Right lobe of liver (tissue), 6 donors: ENCODE results near the gene ADM. TPM values are rescaled to one million over a fixed set of nuclear protein-coding genes. Genes with fewer than 3 reads are reported as not detected.

Experiments used
- ATAC-seq, 4 donors: fragments of 200-7000 bp; cut with Tn5 transposase; one replicate each; pipeline ENCODE4 v1.9.1; 2020; ENCODE audit warnings: mild to moderate bottlenecking in 4 of 4, moderate library complexity in 4 of 4
- DNase-seq, 3 donors: peaks; one replicate each; pipeline ENCODE4 v3.0.0-alpha.2; 2020
- H3K27ac ChIP-seq, 3 donors: fragments of 200-600 bp; one replicate each; pipeline ENCODE4 v1.8.0; 2022
- H3K27me3 ChIP-seq, 2 donors: fragments of 200-600 bp; one replicate each; pipeline ENCODE4 v1.8.0; 2022
- H3K36me3 ChIP-seq, 4 donors: fragments of 200-600 bp; sonication (generic) in 1 of 4; one replicate each; pipeline versions ENCODE4 v1.5.1 to v1.8.0; 2017 to 2022; ENCODE audit warnings: control low read depth in 1 of 4
- H3K4me1 ChIP-seq, 4 donors: fragments of 200-600 bp; sonication (generic) in 1 of 4; one replicate each; pipeline versions ENCODE4 v1.5.1 to v1.8.0; 2017 to 2022; ENCODE audit warnings: control low read depth in 1 of 4
- H3K4me3 ChIP-seq, 3 donors: fragments of 200-600 bp; one replicate each; pipeline ENCODE4 v1.8.0; 2022
- H3K9me3 ChIP-seq, 4 donors: fragments of 200-600 bp; sonication (generic) in 1 of 4; one replicate each; pipeline versions ENCODE4 v1.5.1 to v1.8.0; 2017 to 2022; ENCODE audit warnings: control low read depth in 1 of 4
- POLR2A ChIP-seq: fragments of 450-650 bp; IDR thresholded peaks from one replicate; pipeline ENCODE4 v1.6.1; 2017; ENCODE audit warnings: antibody characterized with exemption, mild to moderate bottlenecking
- WGBS: methylation state at CpG from one replicate; pipeline ENCODE4 v1.1.6; 2018; ENCODE audit warnings: low coverage, low lambda C conversion rate; ENCODE audit not compliant: insufficient coverage; ENCODE audit errors: missing lambda C conversion rate; 5-methylcytosine and 5-hydroxymethylcytosine counted together
- intact Hi-C, 2 donors: fragments of 100-400 bp; cut with DNase I; formaldehyde crosslinking; loops; one replicate each; pipeline versions ENCODE4 v1.11.2 to v1.14.1; 2022
- total RNA-seq, 6 experiments: library from RNA; depleted of rRNA in 2 of 6; stranded (reverse); fragments of >200 nt in 2 of 6; fragmentation: NEBNext Ultra II Directional in 3 of 6; extraction: Animal tissue kit (Norgen Biotek cat#: 25700) in 3 of 6; gene quantifications; one replicate each; pipeline versions ENCODE4 v1.1.0 to v1.2.4, GENCODE V29; 2016 to 2023
- TF ChIP-seq, protein P1 (sequence below), 4 donors: fragments of 200-600 bp in 3 of 4; fragments of 450-650 bp in 1 of 4; IDR thresholded peaks; one replicate each; pipeline versions ENCODE4 v1.5.1 to v1.8.0; 2016 to 2022; ENCODE audit warnings: antibody characterized with exemption in 4 of 4, mild to moderate bottlenecking in 2 of 4
- donor health status: DM: no; HTN: yes; CAD: no.
- donor health status: DM: no; HTN: no; CAD: no.
- donor health status: DM: no; HTN: no; CAD: no.
- donor health status: DM: no; HTN: yes; CAD: no.
- donor health status: DM: no; HTN: yes; CAD: no.

ADM gene
- total RNA-seq, 6 experiments from 2014 or later = 7.9 to 82.6 (median 21.6) TPM

DNA sequence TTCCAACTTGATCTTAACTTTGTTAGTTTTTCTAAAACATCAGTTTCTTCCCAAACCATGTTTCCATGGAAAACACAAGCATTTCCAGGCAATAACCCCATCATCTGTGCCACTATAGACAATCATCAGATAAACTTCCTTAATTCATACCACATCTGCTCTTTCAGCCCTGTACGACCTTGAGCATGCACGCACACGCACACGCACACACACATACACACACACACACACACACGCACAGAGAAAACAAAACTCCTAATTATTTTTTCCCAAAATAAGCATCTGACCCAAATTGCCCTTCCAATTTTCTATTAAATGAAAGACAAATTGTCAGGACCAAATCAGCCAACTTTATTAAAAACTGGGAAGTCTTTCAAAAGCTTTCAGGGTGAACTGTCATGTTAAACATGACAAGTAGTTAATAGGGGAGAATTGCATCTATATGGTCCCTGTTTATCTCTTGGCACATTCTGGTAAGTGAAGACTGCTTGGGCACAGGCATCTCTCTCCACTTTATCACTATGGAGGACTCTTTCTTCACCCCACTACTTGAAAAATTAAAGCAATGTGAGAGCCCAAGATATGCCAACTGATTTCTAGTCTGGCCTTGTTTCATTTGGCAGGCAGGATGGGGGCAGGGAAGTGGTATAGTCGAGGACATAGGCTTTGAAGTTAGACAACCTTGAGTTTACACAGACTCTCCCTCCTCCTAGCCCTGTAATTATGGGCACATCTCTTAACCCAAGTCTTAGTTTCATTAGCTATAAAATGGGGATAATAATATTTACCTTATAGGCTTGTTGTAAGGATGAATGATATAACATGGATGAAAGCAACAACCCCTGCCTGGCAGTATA is 15.1 kb downstream of the ADM start:
- Histone ChIP-seq H3K9me3 (no peaks in the 10 kb centered on the region), H3K4me1 (peaks cover 0 to 20% (median 8%) of the 10 kb centered on the region in 4 donors), H3K4me3 (no peak overlapping the region), H3K27ac (no peak overlapping the region), H3K36me3 (no peaks in the 10 kb centered on the region), H3K27me3 (no peaks in the 10 kb centered on the region)
- intact Hi-C loops = no loop called here
- ATAC-seq (no peak), DNase-seq (no peak)
- whole genome bisulfite sequencing = 63% methylated on average over 6 of the region's 6 CpGs
- TF ChIP-seq, protein P1, sequence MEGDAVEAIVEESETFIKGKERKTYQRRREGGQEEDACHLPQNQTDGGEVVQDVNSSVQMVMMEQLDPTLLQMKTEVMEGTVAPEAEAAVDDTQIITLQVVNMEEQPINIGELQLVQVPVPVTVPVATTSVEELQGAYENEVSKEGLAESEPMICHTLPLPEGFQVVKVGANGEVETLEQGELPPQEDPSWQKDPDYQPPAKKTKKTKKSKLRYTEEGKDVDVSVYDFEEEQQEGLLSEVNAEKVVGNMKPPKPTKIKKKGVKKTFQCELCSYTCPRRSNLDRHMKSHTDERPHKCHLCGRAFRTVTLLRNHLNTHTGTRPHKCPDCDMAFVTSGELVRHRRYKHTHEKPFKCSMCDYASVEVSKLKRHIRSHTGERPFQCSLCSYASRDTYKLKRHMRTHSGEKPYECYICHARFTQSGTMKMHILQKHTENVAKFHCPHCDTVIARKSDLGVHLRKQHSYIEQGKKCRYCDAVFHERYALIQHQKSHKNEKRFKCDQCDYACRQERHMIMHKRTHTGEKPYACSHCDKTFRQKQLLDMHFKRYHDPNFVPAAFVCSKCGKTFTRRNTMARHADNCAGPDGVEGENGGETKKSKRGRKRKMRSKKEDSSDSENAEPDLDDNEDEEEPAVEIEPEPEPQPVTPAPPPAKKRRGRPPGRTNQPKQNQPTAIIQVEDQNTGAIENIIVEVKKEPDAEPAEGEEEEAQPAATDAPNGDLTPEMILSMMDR (IDR thresholded peaks at IDR 0.05) = no peak
- TF ChIP-seq POLR2A = no peak

DNA sequence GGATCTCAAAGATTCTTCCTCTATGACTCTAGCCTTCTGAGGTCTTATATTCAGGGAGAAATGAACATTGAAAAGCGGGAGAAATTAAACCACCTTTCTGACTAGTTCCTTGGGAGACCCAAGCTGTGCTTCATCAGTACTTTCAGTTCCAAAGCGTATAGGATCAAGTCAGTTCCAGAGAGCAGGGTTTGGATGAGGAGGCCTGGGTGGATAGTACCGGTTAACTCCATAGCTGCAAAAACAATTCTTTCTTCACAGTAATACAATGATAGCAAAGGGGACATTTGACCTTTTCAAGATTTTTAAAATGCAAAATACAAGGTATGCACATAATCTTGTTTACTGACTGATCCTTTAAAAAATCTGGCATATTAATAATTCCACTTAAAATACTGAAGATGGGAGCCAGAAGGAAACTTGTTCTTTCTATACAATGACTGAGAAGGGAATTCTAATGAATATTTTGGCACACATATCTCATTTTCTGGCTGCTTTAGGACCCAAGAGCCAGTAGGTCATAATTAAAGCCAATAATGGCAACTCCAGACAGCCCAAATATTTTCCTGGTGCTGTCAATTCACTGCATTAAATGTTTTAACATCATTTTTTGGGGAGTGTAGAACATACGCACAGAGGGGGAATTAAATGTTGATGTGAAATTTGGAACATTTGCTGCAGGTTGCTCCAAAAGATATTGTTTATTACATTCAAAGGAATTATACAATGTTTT is 16.0 kb downstream of the ADM start:
- Histone ChIP-seq H3K27ac (no peak overlapping the region), H3K9me3 (no peaks in the 10 kb centered on the region), H3K4me3 (no peak overlapping the region), H3K27me3 (no peaks in the 10 kb centered on the region), H3K36me3 (no peaks in the 10 kb centered on the region), H3K4me1 (peaks cover 0 to 30% (median 13%) of the 10 kb centered on the region in 4 donors)
- no peak for DNase-seq
- 92% methylated on average over 4 of the region's 4 CpGs for whole genome bisulfite sequencing
- TF ChIP-seq, protein P1 (IDR thresholded peaks at IDR 0.05) = no peak
- no peak for TF ChIP-seq POLR2A
- no peak for ATAC-seq
- intact Hi-C loops = no loop called here

DNA sequence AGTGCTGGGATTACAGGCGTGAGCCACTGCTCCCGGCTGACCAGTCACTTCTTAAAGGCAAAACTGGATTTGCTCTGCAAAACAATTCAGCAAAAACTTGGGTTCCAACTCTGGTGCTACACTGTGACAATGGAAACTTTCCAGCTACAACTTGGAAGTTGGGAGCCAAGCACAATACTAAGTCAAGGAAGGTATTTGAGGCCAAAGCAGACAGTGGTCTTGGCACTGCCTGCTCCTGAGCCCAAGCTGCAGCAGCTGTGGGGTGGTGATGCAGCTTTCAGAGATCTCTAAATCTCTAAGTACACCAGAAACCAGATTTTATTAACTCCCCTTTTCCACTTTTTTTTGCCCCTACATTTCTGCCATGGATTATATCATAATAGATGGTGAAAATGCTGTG is 17.5 kb downstream of the ADM start:
- DNase-seq (no peak), ATAC-seq (no peak)
- WGBS = 65% methylated on average over 2 of the region's 2 CpGs
- no peaks in the 10 kb centered on the region for H3K36me3 ChIP-seq
- H3K4me3 ChIP-seq = peak overlapping the region in 1 of 3 donors; percentile 37
- H3K27ac ChIP-seq = peak overlapping the region; percentile 14 to 93 (median 72)
- intact Hi-C loops = no loop called here
- H3K9me3 ChIP-seq = no peaks in the 10 kb centered on the region
- no peak for TF ChIP-seq POLR2A
- TF ChIP-seq, protein P1 (IDR thresholded peaks at IDR 0.05) = no peak
- H3K4me1 ChIP-seq = peaks cover 0 to 43% (median 20%) of the 10 kb centered on the region in 4 donors
- no peaks in the 10 kb centered on the region for H3K27me3 ChIP-seq

DNA sequence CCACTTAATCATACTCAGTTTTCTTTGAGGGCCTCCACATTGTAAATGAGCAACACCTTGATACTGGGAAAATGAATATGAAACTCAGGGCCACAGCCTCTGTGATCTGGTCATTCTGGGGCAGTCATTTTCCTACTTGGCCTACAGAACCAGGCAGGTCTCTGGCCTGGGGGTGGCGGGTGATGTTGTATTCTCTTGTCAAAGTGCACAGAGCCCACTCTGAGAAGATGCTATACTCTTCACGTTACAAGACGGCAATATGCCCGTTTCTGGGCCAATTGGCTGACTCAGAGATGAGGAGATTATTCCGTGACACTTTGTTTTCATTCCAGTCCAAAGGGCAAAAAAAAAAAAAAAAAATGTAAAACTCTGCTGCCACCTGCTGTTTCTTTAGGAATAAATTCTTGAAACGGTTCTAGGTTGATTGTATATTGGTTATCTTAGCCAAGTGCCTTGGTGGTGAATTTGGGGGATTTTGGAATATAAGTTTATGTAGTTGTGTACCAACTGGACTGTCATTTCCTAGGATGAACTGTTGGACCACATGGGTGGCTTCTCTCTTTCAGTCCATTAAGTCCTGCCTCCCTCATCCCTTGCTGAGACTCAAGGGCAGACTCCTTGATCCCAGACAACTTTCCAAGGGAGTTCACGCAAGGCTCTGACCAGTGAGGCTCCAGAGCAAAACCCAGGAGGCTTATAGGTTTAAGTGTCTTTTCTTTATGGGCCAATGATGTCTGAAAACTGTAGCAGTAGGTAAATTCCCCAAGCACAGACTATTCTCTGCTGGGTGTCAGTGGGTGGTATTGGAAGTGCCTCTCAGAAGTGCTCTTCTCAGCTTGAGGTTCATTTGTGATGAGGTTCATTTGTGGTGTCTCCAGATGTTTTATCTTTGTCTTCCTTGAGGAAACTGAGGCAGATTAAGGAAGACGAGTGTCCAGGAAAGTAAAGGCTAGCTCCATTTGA is 18.2 kb downstream of the ADM start:
- no peaks in the 10 kb centered on the region for H3K36me3 ChIP-seq
- peak overlapping the region; percentile 14 to 93 (median 72) for H3K27ac ChIP-seq
- DNase-seq (peak; percentile 28 to 65 (median 52)), ATAC-seq (peak; percentile 53 to 58 (median 54))
- H3K4me1 ChIP-seq = peaks cover 0 to 50% (median 24%) of the 10 kb centered on the region in 4 donors
- H3K9me3 ChIP-seq = no peaks in the 10 kb centered on the region
- peak overlapping the region in 2 of 3 donors; percentile 22 to 37 for H3K4me3 ChIP-seq
- intact Hi-C loops = no loop called here
- TF ChIP-seq, protein P1 (IDR thresholded peaks at IDR 0.05) = peak; percentile 50 to 83 (median 57)
- no peak for TF ChIP-seq POLR2A
- no peaks in the 10 kb centered on the region for H3K27me3 ChIP-seq
- WGBS = 19% methylated on average over 8 of the region's 8 CpGs
